Activated CD8-positive, alpha-beta memory T cell treated with anti-CD3 and anti-CD28 coated beads for 24 hours (primary cell): Measurements from ENCODE around the gene ZNF407.

ENCODE experiments used
- DNase-seq: peaks from one replicate; pipeline ENCODE4 v3.0.0-alpha.2; 2020

ZNF407 gene

DNA sequence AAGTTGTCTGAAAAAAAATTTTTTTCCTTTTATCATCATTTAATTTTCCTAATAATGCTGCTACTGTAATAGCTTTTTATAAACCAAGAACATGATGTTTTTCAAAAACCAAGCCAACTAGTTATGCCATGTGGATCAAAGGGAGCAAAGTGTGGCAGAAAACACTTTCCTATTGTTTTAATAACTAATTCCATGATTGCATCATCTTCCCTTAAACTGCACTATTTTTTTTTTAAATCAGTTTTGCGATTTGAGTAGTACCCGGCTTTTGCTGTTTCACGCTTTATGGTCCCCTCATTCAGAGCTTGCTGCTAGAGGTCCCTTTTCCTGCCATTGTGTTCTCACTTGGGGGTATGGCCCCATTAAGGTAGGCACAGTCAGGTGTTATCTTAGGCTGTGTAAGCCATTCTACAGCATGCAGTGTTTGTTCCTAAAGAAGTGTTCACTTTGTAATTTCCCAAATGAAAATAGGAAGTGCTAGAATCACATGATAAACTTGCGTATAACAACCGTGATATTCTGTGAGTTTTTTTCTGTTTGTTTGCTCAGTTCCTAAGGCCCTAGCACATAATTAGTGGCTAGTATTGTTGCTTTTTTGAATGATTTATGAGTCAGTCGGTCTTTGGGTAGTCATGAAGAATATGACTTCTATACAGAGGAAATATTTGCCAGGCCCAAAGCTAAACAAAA, 385.4 kb downstream of the ZNF407 start:
- DNase-seq = no peak

DNA sequence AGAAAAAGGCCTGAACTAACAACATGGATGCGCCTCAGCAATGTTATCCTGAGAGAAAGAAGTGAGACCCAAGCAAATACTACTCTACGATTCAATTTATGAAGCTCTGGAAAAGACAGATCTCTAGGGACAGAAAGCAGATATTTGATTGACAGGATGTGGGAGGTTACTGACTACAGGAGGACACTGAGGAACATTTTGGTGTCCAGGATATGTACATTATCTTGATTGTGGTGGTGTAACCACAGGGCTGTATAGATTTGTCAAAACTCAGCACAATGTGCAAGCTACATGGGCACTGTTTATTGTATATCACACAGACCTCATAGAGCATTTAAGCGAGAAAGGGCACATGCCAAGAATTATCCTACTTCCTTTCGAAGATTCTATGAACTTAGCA, 391.5 kb downstream of the ZNF407 start:
- DNase-seq = no peak

GRCh38 chr18:74990563-74991081, 393.0 kb downstream of the ZNF407 start:
- DNase-seq = no peak

- DNase-seq = peak; percentile 60
Observed at GRCh38 chr18:74994502-74995418, 397.1 kb downstream of the ZNF407 start.

GRCh38 chr18:74995419-74995736, 397.7 kb downstream of the ZNF407 start:
- DNase-seq = no peak

- no peak for DNase-seq
Observed at GRCh38 chr18:74996055-74996454, 398.4 kb downstream of the ZNF407 start.

- no peak for DNase-seq
Observed at GRCh38 chr18:74996996-74997395, 399.3 kb downstream of the ZNF407 start.

DNA sequence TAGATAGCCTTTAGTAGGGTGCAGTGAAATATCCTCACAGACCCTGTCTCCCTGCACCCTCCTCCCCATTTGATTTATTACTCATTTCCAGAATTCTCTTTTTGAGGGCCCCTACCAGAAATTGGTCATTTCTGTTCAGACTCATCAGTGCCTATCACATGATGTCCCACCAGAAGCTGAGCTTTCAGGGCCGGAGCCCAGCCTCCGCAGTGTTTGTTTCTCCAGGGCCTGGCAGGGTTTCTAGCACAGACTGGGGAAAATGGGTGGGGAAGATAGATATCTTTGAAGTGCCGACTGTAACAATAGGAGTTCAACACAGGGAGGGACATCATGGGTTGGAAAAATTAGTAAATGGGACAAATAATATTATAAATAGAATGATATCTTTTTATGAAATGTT, 403.2 kb downstream of the ZNF407 start:
- no peak for DNase-seq

GRCh38 chr18:75003039-75003438, 405.4 kb downstream of the ZNF407 start:
- DNase-seq = no peak

DNA sequence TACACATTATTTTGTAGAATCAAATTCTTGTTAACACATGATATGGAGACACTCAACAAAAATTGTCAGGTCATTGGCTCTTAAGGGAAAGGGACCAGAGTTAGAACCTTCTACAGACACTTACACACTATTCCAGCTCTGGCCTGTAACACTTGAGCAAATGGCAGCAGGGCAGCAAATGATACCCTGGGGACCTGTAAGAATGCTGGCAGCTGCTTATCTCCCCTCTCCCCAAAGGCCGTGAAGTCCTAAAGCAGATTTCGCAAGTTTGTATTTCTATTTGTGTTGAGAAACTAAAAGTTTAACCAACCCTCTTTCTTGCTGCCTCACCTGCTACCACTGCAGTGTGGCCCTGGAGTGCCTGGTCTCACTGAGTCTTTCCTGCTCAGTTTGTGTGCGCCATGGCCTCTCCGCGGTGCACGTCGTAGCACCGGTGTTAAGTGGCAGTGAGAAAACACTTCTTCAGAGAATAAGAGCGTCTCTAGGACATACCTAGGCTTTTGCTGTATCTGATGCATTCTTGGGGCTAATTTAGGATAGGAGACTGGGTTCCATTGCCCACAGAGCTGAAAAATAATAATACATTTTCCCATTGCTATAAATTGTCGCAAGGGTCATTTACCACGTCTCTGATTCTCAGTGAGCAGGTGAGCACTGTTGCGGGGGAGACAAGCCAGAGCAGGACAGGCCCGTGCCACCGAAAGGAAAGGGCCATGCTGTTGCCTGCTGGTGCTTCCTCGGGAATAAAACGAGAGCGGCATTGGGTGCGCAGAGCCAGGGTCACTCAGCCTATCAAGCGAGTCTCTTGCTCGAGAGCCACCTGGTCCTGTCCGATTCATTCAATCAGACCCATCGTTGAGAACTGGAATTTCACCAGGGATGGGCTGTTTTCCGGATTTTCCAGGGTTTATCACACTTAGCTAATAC, 406.4 kb downstream of the ZNF407 start:
- no peak for DNase-seq

DNA sequence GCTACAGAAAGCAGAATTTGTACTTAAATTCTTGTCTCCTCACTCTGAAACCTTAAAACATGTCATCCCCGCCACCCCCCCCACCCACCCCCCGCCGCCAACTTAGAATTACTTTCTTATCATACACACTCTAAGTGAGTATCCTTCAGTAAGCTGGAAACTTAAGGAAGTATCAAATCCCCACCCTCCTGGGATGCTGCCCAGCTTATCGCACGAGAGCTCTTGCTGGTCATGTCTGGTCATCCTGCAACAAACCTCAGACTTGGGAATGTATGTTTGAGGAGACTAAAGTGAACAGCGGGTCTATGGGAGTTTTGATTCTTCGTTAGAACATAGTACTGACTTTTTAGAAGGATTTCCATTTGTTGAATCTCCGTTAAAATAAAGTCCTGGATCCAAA, 408.0 kb downstream of the ZNF407 start:
- DNase-seq = no peak

DNA sequence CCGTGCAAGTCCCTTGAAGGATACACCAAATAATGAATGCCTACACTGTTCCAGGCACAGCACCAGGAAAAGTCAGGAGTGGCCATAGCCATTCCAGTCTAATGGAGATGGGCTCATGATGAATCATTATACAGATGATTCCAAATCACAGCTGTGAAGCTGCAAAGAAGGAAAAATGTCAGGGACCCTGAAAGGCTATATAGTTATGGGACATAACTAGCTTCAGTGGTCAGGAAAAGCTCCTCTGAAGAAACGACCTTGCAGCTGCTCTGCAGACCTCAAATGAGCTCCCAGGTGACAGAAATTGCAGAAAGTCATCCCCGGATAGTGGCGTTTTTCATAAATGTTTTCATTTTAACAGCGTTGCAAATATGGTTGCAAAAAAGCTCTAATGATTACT, 410.5 kb downstream of the ZNF407 start:
- no peak for DNase-seq

- no peak for DNase-seq
Observed at GRCh38 chr18:75009296-75009695, 411.6 kb downstream of the ZNF407 start.

DNA sequence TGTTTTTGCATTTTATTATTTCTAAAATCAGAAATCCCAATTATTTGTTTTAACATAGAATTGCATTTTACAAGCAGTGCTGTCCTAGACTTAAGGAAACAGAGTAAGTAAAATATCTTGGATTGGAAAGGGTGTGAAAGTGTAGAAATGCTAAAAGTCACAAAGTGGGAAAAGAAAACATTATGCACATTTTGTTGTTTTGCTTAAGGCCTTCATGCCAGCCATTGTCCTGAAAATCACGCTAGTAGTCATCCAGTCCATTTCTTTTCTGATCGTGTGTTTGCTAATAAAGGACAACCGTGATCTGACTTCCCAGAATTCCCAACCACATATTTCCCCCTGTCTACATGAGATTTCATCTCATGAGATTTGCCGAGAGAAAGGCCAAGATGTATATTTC, 412.2 kb downstream of the ZNF407 start:
- no peak for DNase-seq

GRCh38 chr18:75010278-75010677, 412.6 kb downstream of the ZNF407 start:
- no peak for DNase-seq

DNA sequence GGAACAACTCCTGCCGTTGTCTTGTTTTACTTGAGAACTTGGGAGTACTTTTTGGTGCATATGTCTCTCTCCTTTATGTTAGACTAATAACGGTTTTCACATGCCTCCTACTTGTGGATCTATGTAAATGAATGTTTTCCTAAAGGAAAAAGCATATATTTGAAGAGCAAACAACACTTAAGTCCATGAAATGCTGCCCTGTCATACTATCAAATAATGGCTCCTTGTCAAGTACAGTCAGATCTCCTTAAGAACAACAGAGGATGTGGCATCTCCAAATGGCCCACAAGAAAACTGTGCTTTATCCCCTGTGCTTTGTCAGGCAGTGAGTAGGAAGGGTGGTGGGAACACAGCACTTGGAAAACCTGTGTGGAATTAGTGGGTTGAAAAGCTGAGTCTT, 413.0 kb downstream of the ZNF407 start:
- no peak for DNase-seq

GRCh38 chr18:75016025-75016717, 418.5 kb downstream of the ZNF407 start:
- no peak for DNase-seq

GRCh38 chr18:75023473-75023872, 425.8 kb downstream of the ZNF407 start:
- DNase-seq = no peak

DNA sequence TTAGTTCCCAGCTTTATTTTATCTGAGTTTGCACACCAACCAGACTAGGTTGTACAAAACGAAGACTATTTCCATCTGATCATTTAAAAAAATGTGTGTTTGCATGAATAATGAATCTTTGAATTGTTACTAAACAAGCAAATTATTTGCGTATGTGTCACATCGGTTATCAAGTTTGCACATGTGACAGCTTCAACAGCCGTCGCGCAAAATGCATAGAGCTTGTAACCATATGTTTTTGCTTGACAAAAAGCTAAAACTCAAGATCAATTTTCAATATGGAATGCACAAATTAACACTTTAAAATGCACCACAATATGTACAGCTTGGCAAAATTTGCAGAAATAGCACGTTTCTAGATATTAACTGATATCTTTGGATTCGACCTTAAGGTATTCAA, 427.2 kb downstream of the ZNF407 start:
- DNase-seq = no peak

GRCh38 chr18:75025573-75025972, 427.9 kb downstream of the ZNF407 start:
- no peak for DNase-seq

GRCh38 chr18:75029481-75029880, 431.8 kb downstream of the ZNF407 start:
- no peak for DNase-seq

GRCh38 chr18:75031717-75032317, 434.1 kb downstream of the ZNF407 start:
- DNase-seq = no peak
